22Rv1 (cell line): ENCODE measurements around the gene MYO9B.

Experiments used
- ZFX ChIP-seq: fragments of 450-650 bp; IDR thresholded peaks from 2 replicates; pipeline ENCODE4 v1.6.1; 2017; ENCODE audit warnings: antibody characterized with exemption, borderline replicate concordance
- TF ChIP-seq, protein P1 (sequence below): fragments of 450-650 bp; IDR thresholded peaks from 2 replicates; pipeline ENCODE4 v1.5.1; 2017; ENCODE audit warnings: mild to moderate bottlenecking

DNA sequence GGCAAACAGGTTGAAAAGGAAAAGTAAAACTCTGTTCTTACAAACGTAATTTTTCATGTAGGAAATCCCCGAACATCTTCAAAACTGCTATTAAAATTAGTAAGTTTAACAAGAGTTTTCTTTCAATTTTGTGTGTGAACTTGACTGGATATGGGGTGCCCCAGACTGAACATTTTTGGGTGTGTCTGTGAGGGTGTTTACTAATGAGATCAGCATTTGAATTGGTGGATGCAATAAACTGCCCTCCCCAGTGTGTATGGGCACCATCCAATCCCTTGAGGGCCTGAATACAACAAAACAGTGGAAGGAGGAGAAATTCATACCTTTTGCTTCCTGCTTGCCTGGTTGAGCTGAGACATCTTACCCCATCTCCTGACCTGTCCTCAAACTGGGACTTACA is 12.1 kb upstream of the MYO9B start:
- TF ChIP-seq, protein P1, sequence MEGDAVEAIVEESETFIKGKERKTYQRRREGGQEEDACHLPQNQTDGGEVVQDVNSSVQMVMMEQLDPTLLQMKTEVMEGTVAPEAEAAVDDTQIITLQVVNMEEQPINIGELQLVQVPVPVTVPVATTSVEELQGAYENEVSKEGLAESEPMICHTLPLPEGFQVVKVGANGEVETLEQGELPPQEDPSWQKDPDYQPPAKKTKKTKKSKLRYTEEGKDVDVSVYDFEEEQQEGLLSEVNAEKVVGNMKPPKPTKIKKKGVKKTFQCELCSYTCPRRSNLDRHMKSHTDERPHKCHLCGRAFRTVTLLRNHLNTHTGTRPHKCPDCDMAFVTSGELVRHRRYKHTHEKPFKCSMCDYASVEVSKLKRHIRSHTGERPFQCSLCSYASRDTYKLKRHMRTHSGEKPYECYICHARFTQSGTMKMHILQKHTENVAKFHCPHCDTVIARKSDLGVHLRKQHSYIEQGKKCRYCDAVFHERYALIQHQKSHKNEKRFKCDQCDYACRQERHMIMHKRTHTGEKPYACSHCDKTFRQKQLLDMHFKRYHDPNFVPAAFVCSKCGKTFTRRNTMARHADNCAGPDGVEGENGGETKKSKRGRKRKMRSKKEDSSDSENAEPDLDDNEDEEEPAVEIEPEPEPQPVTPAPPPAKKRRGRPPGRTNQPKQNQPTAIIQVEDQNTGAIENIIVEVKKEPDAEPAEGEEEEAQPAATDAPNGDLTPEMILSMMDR, result no peak
- TF ChIP-seq ZFX, result no peak
